GM12878 (cell line): ENCODE results near the gene ICE2. TPM values are rescaled to one million over a fixed set of nuclear protein-coding genes. Genes with fewer than 3 reads are reported as not detected.

Source experiments
- ATAC-seq: fragments of 200-7000 bp; cut with Tn5 transposase; 3 replicates; pipeline ENCODE4 v1.9.1; 2020; ENCODE audit warnings: mild to moderate bottlenecking, moderate library complexity
- BruUV-seq: library from RNA; stranded (reverse); fragments of 400-500 nt; replicated peaks from 2 replicates; lab custom pipeline; 2021; lab: Mats Ljungman, UMichigan
- CTCF ChIA-PET: fragments of 300-600 bp; sonication (Branson Sonifier 250); formaldehyde crosslinking; extraction: SDS; loops from one replicate; lab custom pipeline; 2021; ENCODE audit warnings: inconsistent platforms; lab: Yijun Ruan, JAX
- POLR2A ChIA-PET: fragments of 350-600 bp; formaldehyde crosslinking; extraction: SDS; loops from one replicate; lab custom pipeline; 2021; ENCODE audit warnings: inconsistent platforms; lab: Charles Lee
- RAD21 ChIA-PET: fragments of 300-600 bp; sonication (Branson Sonifier 250); formaldehyde crosslinking; loops from one replicate; lab custom pipeline; 2023; ENCODE audit warnings: antibody characterized with exemption; ENCODE audit not compliant: unreplicated experiment; lab: Charles Lee
- SMC1A ChIA-PET: fragments of 300-600 bp; sonication (Branson Sonifier 250); formaldehyde crosslinking; loops from one replicate; lab custom pipeline; 2023; ENCODE audit not compliant: unreplicated experiment, uncharacterized antibody; lab: Charles Lee
- DNase-seq: peaks from one replicate; pipeline ENCODE4 v3.0.0-alpha.2; 2011; ENCODE audit warnings: low read depth, low spot score
- FAIRE-seq: peaks from 3 replicates; lab custom pipeline; 2011; peaks lifted over from hg19 to GRCh38; lab: Jason Lieb, UNC
- H2AFZ ChIP-seq: 2 replicates; pipeline ENCODE4 v1.6.0; 2011; ENCODE audit warnings: low read depth, low read length, control low read depth; ENCODE audit not compliant: control insufficient read depth
- H3K27ac ChIP-seq: 2 replicates; pipeline ENCODE4 v1.5.1; 2011; ENCODE audit warnings: control low read depth; ENCODE audit not compliant: control insufficient read depth, insufficient read depth
- H3K27me3 ChIP-seq, 2 experiments: replicated peaks in 1 of 2; 2 replicates each; pipeline versions ENCODE4 v1.6.0 to v1.6.1; 2011; ENCODE audit warnings: low read length in 1 of 2; ENCODE audit not compliant: control insufficient read depth in 2 of 2, insufficient read depth in 2 of 2
- H3K36me3 ChIP-seq, 2 experiments: 2 replicates each; pipeline ENCODE4 v1.5.1; 2011; ENCODE audit warnings: low read length in 1 of 2; ENCODE audit not compliant: control insufficient read depth in 2 of 2, insufficient read depth in 2 of 2
- H3K4me1 ChIP-seq: 2 replicates; pipeline ENCODE4 v1.6.1; 2011; ENCODE audit warnings: mild to moderate bottlenecking, low read length, moderate library complexity, mixed read lengths; ENCODE audit not compliant: control insufficient read depth, insufficient read depth
- H3K4me2 ChIP-seq: 2 replicates; pipeline ENCODE4 v1.6.0; 2011; ENCODE audit warnings: control low read depth; ENCODE audit not compliant: control insufficient read depth, insufficient read depth
- H3K4me3 ChIP-seq: fragments of 200-600 bp; sonication (generic); 2 replicates; pipeline ENCODE4 v1.5.1; 2016
- H3K79me2 ChIP-seq: 2 replicates; pipeline ENCODE4 v1.6.0; 2011; ENCODE audit warnings: low read length; ENCODE audit not compliant: control insufficient read depth, insufficient read depth
- H3K9ac ChIP-seq: 2 replicates; pipeline ENCODE4 v1.8.0; 2011; ENCODE audit warnings: low read length, control low read depth, mixed read lengths; ENCODE audit not compliant: control insufficient read depth, insufficient read depth
- H3K9me3 ChIP-seq: replicated peaks from 3 replicates; pipeline ENCODE4 v1.5.1; 2011; ENCODE audit warnings: mild to moderate bottlenecking, low read length; ENCODE audit not compliant: control insufficient read depth, insufficient read depth
- H4K20me1 ChIP-seq: 2 replicates; pipeline ENCODE4 v1.6.0; 2011; ENCODE audit not compliant: control insufficient read depth, insufficient read depth
- CBX3 ChIP-seq: fragments of 200-600 bp; sonication (generic); IDR thresholded peaks from 2 replicates; pipeline ENCODE4 v1.6.1; 2016; ENCODE audit warnings: low read depth, borderline replicate concordance
- GABPA ChIP-seq: IDR thresholded peaks from 2 replicates; pipeline ENCODE4 v1.6.1; 2014; ENCODE audit warnings: antibody characterized with exemption, low read depth, mild to moderate bottlenecking, inconsistent platforms
- LARP7 ChIP-seq: fragments of 450-650 bp; IDR thresholded peaks from 2 replicates; pipeline ENCODE4 v1.6.1; 2017; ENCODE audit warnings: mild to moderate bottlenecking
- PML ChIP-seq: IDR thresholded peaks from 2 replicates; pipeline ENCODE4 v1.6.1; 2012; ENCODE audit warnings: low read length, inconsistent platforms
- POU2F2 ChIP-seq: IDR thresholded peaks from 3 replicates; pipeline ENCODE4 v1.6.1; 2011; ENCODE audit warnings: low read depth, mild to moderate bottlenecking, low read length, borderline replicate concordance
- STAT1 ChIP-seq: fragments of 450-650 bp; conservative IDR thresholded peaks from 2 replicates; pipeline ENCODE4 v1.6.1; 2014; ENCODE audit warnings: antibody characterized with exemption, mild to moderate bottlenecking
- SUZ12 ChIP-seq: fragments of 200-600 bp; sonication (generic); IDR thresholded peaks from one replicate; pipeline ENCODE4 v1.6.1; 2018; ENCODE audit warnings: antibody characterized with exemption, mild to moderate bottlenecking; ENCODE audit not compliant: unreplicated experiment
- TCF12 ChIP-seq: IDR thresholded peaks from 2 replicates; pipeline ENCODE4 v1.6.1; 2011; ENCODE audit warnings: low read depth, mild to moderate bottlenecking, low read length
- YBX1 ChIP-seq: fragments of 450-650 bp; IDR thresholded peaks from 2 replicates; pipeline ENCODE4 v1.6.1; 2016; ENCODE audit warnings: antibody characterized with exemption
- ZNF24 ChIP-seq: fragments of 450-650 bp; IDR thresholded peaks from 2 replicates; pipeline ENCODE4 v1.6.1; 2017; ENCODE audit warnings: antibody characterized with exemption, mild to moderate bottlenecking
- ZZZ3 ChIP-seq: IDR thresholded peaks from 2 replicates; pipeline ENCODE4 v1.6.1; 2011; ENCODE audit warnings: low read depth; ENCODE audit not compliant: control insufficient read depth, insufficient read length
- WGBS: methylation state at CpG from one replicate; pipeline ENCODE4 v1.1.6; 2016; ENCODE audit warnings: low lambda C conversion rate; ENCODE audit not compliant: insufficient replicate concordance, insufficient coverage; ENCODE audit errors: missing lambda C conversion rate; 5-methylcytosine and 5-hydroxymethylcytosine counted together
- in situ Hi-C: fragments of 300-500 bp; cut with MboI; formaldehyde crosslinking; loops from 9 replicates; pipeline ENCODE4 v1.14.3; 2018; ENCODE audit warnings: mixed read lengths
- intact Hi-C: fragments of 100-400 bp; cut with micrococcal nuclease; formaldehyde crosslinking; loops from one replicate; pipeline ENCODE4 v1.14.2; 2022; ENCODE audit not compliant: unreplicated experiment
- polyA plus RNA-seq, 11 experiments: library from polyadenylated mRNA; depleted of rRNA in 4 of 11; unstranded in 6 of 11; stranded (reverse) in 5 of 11; fragments of >200 nt; fragmentation: Nextera tagmentation in 4 of 11; fragmentation: Illumina TruSeq in 1 of 11; extraction: Ambion mirVana in 4 of 11; extraction: Trizol in 1 of 11; gene quantifications; 1 replicate in 1 of 11; 2 replicates in 10 of 11; pipeline versions ENCODE4 v1.2.1 to v1.2.3, GENCODE V29; 2011 to 2016; ENCODE audit warnings: inconsistent platforms in 2 of 11, missing spikeins in 2 of 11, low read depth in 1 of 11
- total RNA-seq, 4 experiments: library from RNA; depleted of rRNA in 3 of 4; stranded (reverse); fragments of >200 nt in 3 of 4; fragmentation: Illumina TruSeq in 1 of 4; extraction: Trizol in 1 of 4; gene quantifications; 2 replicates each; pipeline versions ENCODE4 v1.2.1 to v1.2.3, GENCODE V29; 2013 to 2021
- TF ChIP-seq, protein P1 (sequence below): fragments of 150-350 bp; IDR thresholded peaks from 2 replicates; pipeline ENCODE4 v1.6.1; 2016; ENCODE audit warnings: low read depth, low read length

The ICE2 gene
- total and polyA plus RNA-seq, 10 of the 15 experiments (the other 5 are each of a cell fraction or from before 2014, with no cell fraction given) = 14.2 to 62.0 (median 44.9) TPM

- no peak for TF ChIP-seq STAT1
- no peak for TF ChIP-seq LARP7
- TF ChIP-seq, all 136 proteins: peak for 0
These were observed 94.9 kb downstream of the ICE2 start (continued) for GRCh38 chr15:60384053-60384452.

DNA sequence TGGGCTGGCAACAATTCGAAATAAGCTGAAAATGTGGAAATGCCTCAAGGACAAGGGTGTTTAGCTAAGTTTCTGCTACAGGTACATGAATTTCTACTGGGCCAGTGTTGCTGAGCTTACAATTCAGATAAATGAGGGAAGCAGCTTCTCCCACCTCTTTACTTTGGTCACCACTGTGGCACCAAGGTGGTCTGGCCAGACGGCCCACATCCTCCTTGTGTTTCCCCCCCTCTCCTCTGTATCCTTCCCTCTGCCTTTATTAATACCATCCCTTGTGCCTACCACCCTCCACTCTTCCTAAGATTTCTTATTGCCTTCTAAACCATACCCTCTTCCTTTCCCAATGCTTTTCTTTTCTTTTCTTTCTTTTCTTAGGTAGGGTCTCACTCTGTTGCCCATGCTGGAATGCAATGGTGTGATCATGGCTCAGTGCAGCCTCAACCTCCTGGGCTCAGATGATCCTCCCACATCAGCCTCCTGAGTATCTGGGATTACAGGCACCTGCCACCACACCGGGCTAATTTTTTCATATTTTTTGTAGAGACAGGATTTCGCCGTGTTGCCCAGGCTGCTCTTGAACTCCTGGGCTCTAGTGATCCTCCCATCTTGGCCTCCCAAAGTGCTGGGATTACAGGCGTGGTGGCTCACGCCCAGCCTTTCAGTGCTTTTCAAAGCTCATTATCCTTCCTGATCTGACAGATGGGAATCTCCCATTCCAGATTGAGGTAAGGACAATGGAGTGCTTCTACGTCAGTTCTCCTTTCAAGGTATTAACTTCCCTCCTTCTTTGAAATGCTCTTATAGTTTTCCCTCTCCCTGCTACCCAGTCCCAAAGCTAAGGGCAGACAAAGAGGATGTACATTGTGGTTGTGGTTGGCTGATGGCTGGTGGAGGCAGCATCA, 95.9 kb downstream of the ICE2 start:
- no TSS peak for BruUV-seq
- no peak overlapping the region for H3K4me3 ChIP-seq
- peaks cover 3% of the 10 kb centered on the region for H3K79me2 ChIP-seq
- H3K36me3 ChIP-seq = peaks cover 0 to 10% of the 10 kb centered on the region in 2 experiments
- DNase-seq = no peak
- TF ChIP-seq ZZZ3 = no peak
- no peak for TF ChIP-seq PML
- no peak for TF ChIP-seq POU2F2
- TF ChIP-seq CBX3 = no peak
- no peak for TF ChIP-seq TCF12
- TF ChIP-seq SUZ12 = no peak
- no peak for TF ChIP-seq ZNF24
- no peak for TF ChIP-seq YBX1
- TF ChIP-seq GABPA = no peak
- TF ChIP-seq, protein P1, sequence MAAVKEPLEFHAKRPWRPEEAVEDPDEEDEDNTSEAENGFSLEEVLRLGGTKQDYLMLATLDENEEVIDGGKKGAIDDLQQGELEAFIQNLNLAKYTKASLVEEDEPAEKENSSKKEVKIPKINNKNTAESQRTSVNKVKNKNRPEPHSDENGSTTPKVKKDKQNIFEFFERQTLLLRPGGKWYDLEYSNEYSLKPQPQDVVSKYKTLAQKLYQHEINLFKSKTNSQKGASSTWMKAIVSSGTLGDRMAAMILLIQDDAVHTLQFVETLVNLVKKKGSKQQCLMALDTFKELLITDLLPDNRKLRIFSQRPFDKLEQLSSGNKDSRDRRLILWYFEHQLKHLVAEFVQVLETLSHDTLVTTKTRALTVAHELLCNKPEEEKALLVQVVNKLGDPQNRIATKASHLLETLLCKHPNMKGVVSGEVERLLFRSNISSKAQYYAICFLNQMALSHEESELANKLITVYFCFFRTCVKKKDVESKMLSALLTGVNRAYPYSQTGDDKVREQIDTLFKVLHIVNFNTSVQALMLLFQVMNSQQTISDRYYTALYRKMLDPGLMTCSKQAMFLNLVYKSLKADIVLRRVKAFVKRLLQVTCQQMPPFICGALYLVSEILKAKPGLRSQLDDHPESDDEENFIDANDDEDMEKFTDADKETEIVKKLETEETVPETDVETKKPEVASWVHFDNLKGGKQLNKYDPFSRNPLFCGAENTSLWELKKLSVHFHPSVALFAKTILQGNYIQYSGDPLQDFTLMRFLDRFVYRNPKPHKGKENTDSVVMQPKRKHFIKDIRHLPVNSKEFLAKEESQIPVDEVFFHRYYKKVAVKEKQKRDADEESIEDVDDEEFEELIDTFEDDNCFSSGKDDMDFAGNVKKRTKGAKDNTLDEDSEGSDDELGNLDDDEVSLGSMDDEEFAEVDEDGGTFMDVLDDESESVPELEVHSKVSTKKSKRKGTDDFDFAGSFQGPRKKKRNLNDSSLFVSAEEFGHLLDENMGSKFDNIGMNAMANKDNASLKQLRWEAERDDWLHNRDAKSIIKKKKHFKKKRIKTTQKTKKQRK = no peak
- TF ChIP-seq, all 136 proteins: peak for 0
- H3K27ac ChIP-seq = no peak overlapping the region
- no peaks in the 10 kb centered on the region for H3K4me1 ChIP-seq
- H3K9me3 ChIP-seq = no peaks in the 10 kb centered on the region
- H3K9ac ChIP-seq = no peak overlapping the region
- WGBS = 95% methylated on average over 8 of the region's 8 CpGs
- ChIA-PET CTCF (interaction anchor here (0.6 kb wide), 1 partner anchor 21 kb away, joined by 3 read pairs; no protein-coding TSS in a partner anchor), POLR2A (no interaction called here), SMC1A (no interaction called here), RAD21 (no interaction called here)
- no peak overlapping the region for H3K4me2 ChIP-seq
- in situ Hi-C loops (no loop called here), intact Hi-C loops (no loop called here)
- no peak for FAIRE-seq
- ATAC-seq = no peak
- H3K27me3 ChIP-seq = no peaks in the 10 kb centered on the region
- no peak overlapping the region for H2AFZ ChIP-seq
- H4K20me1 ChIP-seq = no peaks in the 10 kb centered on the region; the same call in 1 of the 2 replicates
